ENCODE results near the gene MTCL3.

MTCL3 gene

DNA sequence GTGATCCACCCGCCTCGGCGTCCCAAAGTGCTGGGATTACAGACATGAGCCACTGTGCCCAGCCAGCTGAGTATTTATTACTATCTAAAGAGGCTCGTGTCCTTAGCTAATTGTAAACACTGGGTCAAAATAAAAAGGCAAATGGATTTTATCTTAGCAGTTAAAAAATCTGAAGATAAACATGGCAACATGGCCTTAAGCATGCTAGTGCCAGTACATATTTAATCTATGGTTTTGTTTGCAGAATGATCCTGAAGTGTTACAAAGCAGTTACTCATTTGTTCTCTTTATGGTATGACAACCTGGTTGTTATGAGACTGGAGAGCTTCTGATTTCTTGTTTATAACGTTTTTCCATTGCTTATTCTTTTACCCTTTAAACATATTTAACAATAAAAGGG, 56.1 kb downstream of the MTCL3 start:
- Mint-ChIP-seq H3K9me3 (no peaks in the 10 kb centered on the region), H3K4me3 (no peak overlapping the region), H3K36me3 (ENCODE audit: low read depth) (peaks cover under 1% of the 10 kb centered on the region), H3K4me1 (peaks cover 12% of the 10 kb centered on the region), H3K27ac (ENCODE audit: unreplicated experiment) (no peak overlapping the region), H3K27me3 (ENCODE audit: low read depth) (no peaks in the 10 kb centered on the region)
- no peak for DNase-seq (ENCODE audit: low read depth, low spot score)
- TF ChIP-seq, protein P1, sequence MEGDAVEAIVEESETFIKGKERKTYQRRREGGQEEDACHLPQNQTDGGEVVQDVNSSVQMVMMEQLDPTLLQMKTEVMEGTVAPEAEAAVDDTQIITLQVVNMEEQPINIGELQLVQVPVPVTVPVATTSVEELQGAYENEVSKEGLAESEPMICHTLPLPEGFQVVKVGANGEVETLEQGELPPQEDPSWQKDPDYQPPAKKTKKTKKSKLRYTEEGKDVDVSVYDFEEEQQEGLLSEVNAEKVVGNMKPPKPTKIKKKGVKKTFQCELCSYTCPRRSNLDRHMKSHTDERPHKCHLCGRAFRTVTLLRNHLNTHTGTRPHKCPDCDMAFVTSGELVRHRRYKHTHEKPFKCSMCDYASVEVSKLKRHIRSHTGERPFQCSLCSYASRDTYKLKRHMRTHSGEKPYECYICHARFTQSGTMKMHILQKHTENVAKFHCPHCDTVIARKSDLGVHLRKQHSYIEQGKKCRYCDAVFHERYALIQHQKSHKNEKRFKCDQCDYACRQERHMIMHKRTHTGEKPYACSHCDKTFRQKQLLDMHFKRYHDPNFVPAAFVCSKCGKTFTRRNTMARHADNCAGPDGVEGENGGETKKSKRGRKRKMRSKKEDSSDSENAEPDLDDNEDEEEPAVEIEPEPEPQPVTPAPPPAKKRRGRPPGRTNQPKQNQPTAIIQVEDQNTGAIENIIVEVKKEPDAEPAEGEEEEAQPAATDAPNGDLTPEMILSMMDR (conservative IDR thresholded peaks at IDR 0.05), result no peak

- DNase-seq (ENCODE audit: low read depth, low spot score), result no peak
- H3K27ac Mint-ChIP-seq (ENCODE audit: unreplicated experiment), result no peak overlapping the region
Observed at GRCh38 chr6:127462376-127462775, 56.8 kb downstream of the MTCL3 start.

GRCh38 chr6:127460465-127460864, 58.7 kb downstream of the MTCL3 start:
- Mint-ChIP-seq H3K4me3 (no peak overlapping the region), H3K27me3 (ENCODE audit: low read depth) (no peaks in the 10 kb centered on the region), H3K4me1 (peaks cover 12% of the 10 kb centered on the region), H3K36me3 (ENCODE audit: low read depth) (no peaks in the 10 kb centered on the region), H3K27ac (ENCODE audit: unreplicated experiment) (no peak overlapping the region), H3K9me3 (no peaks in the 10 kb centered on the region)
- DNase-seq (ENCODE audit: low read depth, low spot score), result no peak
- TF ChIP-seq, protein P1 (conservative IDR thresholded peaks at IDR 0.05), result no peak

More at GRCh38 chr6:127462376-127462775, 56.8 kb downstream of the MTCL3 start:
- Mint-ChIP-seq H3K36me3 (ENCODE audit: low read depth) (no peaks in the 10 kb centered on the region), H3K27me3 (ENCODE audit: low read depth) (no peaks in the 10 kb centered on the region), H3K9me3 (no peaks in the 10 kb centered on the region), H3K4me1 (peaks cover 12% of the 10 kb centered on the region), H3K4me3 (no peak overlapping the region)
- TF ChIP-seq, protein P1 (conservative IDR thresholded peaks at IDR 0.05), result no peak

- Mint-ChIP-seq H3K36me3 (ENCODE audit: low read depth) (no peaks in the 10 kb centered on the region), H3K27ac (ENCODE audit: unreplicated experiment) (no peak within 1 kb of the TSS), H3K27me3 (ENCODE audit: low read depth) (no peaks in the 10 kb centered on the region), H3K4me3 (no peak within 1 kb of the TSS), H3K9me3 (no peaks in the 10 kb centered on the region), H3K4me1 (peaks cover 12% of the 10 kb centered on the region)
- TF ChIP-seq, protein P1 (conservative IDR thresholded peaks at IDR 0.05), result no peak
- DNase-seq (ENCODE audit: low read depth, low spot score), result no peak
Observed at GRCh38 chr6:127459231-127459641, 59.9 kb downstream of the MTCL3 start, which contains the start of gene KIAA0408. KIAA0408 (minus strand) TSS chr6:127459389; CDS start chr6:127453981, 5,408 bp downstream.

DNA sequence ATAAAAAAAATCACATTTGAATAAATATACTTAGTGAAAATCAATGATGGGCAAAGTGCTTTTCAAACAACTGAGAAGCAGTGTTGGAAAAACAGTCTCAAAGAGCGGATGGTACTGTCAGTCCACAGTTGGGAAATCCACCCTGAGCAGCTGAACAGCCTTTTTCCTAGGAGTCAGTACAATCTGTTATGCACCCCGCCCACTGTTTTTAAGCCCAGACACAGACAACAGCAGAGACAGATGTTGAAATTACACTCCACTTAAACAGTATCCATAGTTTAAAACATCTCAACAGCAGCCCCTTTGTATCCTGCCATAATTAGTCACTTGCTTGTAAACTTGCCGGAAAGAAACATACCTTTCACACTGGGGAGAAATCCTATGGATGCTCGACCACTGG, 60.3 kb downstream of the MTCL3 start:
- H3K27ac Mint-ChIP-seq (ENCODE audit: unreplicated experiment), result no peak overlapping the region
- H3K36me3 Mint-ChIP-seq (ENCODE audit: low read depth), result no peaks in the 10 kb centered on the region
- TF ChIP-seq, protein P1 (conservative IDR thresholded peaks at IDR 0.05), result no peak
- no peaks in the 10 kb centered on the region for H3K27me3 Mint-ChIP-seq (ENCODE audit: low read depth)
- H3K4me1 Mint-ChIP-seq, result peaks cover 12% of the 10 kb centered on the region
- no peak overlapping the region for H3K4me3 Mint-ChIP-seq
- H3K9me3 Mint-ChIP-seq, result no peaks in the 10 kb centered on the region
- DNase-seq (ENCODE audit: low read depth, low spot score), result no peak

- TF ChIP-seq, protein P1 (conservative IDR thresholded peaks at IDR 0.05), result no peak
- Mint-ChIP-seq H3K9me3 (no peaks in the 10 kb centered on the region), H3K27ac (ENCODE audit: unreplicated experiment) (no peak overlapping the region), H3K27me3 (ENCODE audit: low read depth) (no peaks in the 10 kb centered on the region), H3K4me3 (no peak overlapping the region), H3K4me1 (peaks cover 12% of the 10 kb centered on the region), H3K36me3 (ENCODE audit: low read depth) (no peaks in the 10 kb centered on the region)
- no peak for DNase-seq (ENCODE audit: low read depth, low spot score)
Observed at GRCh38 chr6:127458222-127458621, 60.9 kb downstream of the MTCL3 start.
